Measurements from ENCODE around the gene HOXC13. TPM values are rescaled to one million over a fixed set of nuclear protein-coding genes. Genes with fewer than 3 reads are reported as not detected.

HOXC13 gene, protein sequence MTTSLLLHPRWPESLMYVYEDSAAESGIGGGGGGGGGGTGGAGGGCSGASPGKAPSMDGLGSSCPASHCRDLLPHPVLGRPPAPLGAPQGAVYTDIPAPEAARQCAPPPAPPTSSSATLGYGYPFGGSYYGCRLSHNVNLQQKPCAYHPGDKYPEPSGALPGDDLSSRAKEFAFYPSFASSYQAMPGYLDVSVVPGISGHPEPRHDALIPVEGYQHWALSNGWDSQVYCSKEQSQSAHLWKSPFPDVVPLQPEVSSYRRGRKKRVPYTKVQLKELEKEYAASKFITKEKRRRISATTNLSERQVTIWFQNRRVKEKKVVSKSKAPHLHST
- polyA plus RNA-seq (2013): not detected

DNA sequence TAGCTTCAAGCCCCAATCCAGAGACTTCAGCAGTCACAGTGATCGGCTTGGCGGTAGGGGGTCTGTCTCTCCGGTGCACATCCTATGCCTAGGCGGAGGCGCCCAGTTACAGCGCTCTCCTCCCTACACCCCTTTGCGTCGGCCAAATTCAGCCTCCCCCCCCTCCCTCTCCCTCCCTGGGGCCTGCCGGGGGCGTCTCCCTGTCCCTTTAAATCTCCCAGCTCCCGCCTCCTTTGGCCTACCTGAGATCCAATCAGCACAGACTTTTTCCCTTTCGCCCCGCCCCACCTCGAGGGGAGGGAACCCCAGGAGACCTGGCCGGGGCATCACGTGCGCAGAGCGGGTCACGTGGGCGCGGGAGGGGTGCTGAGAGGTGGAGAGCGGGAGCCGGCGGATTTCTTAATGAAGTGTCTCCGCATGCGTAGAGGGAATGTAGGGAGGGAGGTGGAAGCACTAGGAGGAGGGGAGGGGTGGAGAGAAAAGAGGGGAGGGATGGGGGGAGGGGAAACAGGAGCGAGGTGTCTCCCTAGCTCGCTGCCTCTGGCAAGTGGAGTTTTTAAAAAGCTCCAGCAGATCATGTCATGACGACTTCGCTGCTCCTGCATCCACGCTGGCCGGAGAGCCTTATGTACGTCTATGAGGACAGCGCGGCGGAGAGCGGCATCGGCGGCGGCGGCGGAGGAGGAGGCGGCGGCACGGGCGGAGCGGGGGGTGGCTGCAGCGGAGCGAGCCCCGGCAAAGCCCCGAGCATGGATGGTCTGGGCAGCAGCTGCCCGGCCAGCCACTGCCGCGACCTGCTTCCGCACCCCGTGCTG, at the start of gene HOXC13:
HOXC13 (plus strand) TSS at position 506 of the 815 bp plus-strand sequence; CDS start at position 582, 76 bp downstream.
- DNase-seq: peak; percentile 43 to 65 (median 54)
- Histone ChIP-seq H3K9me3 (ENCODE audit: control extremely low read depth in 1 of 5, control insufficient read depth in 4 of 5, insufficient read depth in 2 of 5, low read depth in 1 of 5, low read length in 4 of 5) (peaks cover 0 to 4% (median 0%) of the 10 kb centered on the region in 5 experiments), H3K27ac (ENCODE audit: insufficient read depth in 1 of 2, low read depth in 1 of 2, low read length in 2 of 2, poor library complexity in 1 of 2, severe bottlenecking in 2 of 2) (no peak within 1 kb of the TSS), H3K4me1 (ENCODE audit: control extremely low read depth in 1 of 4, control insufficient read depth in 4 of 4, insufficient read depth in 4 of 4, low read length in 3 of 4) (peaks cover 0 to 3% (median 0%) of the 10 kb centered on the region in 4 experiments), H3K27me3 (replicated peaks in 2 of 5; ENCODE audit: control insufficient read depth in 4 of 5, insufficient read depth in 5 of 5, low read length in 4 of 5) (peaks cover 36 to 99% (median 74%) of the 10 kb centered on the region in 5 experiments), H3K36me3 (ENCODE audit: control insufficient read depth in 4 of 4, insufficient read depth in 4 of 4, low read length in 3 of 4) (no peaks in the 10 kb centered on the region), H3K4me3 (ENCODE audit: control insufficient read depth in 1 of 7, extremely low read depth in 1 of 7, insufficient read depth in 4 of 7, low read depth in 2 of 7, low read length in 6 of 7) (no peak within 1 kb of the TSS)
- 9% methylated on average over 26 of the region's 56 CpGs for WGBS (ENCODE audit: insufficient coverage)
- ChIA-PET POLR2A (no interaction called here), CTCF (interaction anchor here (1.0 kb wide), 1 partner anchor 24 kb away, joined by 3 read pairs; no protein-coding TSS in a partner anchor)

DNA sequence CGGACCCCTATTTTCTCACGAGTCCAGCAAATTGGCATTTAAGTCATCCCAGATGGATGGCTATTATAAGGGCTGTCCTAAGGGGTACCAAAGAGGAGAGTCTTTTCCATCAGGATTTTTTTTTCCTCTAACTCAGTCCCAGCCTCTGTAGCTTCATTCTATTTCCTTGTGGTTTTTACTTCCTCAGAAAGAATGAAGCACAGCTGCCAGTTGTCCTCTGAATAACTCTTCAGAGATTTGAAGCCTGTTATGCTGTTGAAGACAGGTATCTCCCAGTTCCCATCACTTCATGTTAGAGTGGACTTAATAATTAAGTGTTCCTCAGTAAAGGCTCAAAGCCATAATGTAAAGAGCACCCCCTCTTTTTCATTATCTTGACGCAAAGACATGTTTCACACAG, 48.5 kb upstream of the HOXC13 start:
- no peaks in the 10 kb centered on the region for H3K9me3 ChIP-seq (ENCODE audit: control extremely low read depth in 1 of 5, control insufficient read depth in 4 of 5, insufficient read depth in 2 of 5, low read depth in 1 of 5, low read length in 4 of 5)
- ChIA-PET CTCF (no interaction called here), POLR2A (no interaction called here)
- 100% methylated on average over 2 of the region's 3 CpGs for WGBS (ENCODE audit: insufficient coverage)
- no peak overlapping the region for H3K4me3 ChIP-seq (ENCODE audit: control insufficient read depth in 1 of 7, extremely low read depth in 1 of 7, insufficient read depth in 4 of 7, low read depth in 2 of 7, low read length in 6 of 7)
- DNase-seq: no peak
- H3K27me3 ChIP-seq (replicated peaks in 2 of 5; ENCODE audit: control insufficient read depth in 4 of 5, insufficient read depth in 5 of 5, low read length in 4 of 5): peaks cover 5 to 42% (median 23%) of the 10 kb centered on the region in 5 experiments
- no peaks in the 10 kb centered on the region for H3K36me3 ChIP-seq (ENCODE audit: control insufficient read depth in 4 of 4, insufficient read depth in 4 of 4, low read length in 3 of 4)
- H3K4me1 ChIP-seq (ENCODE audit: control extremely low read depth in 1 of 4, control insufficient read depth in 4 of 4, insufficient read depth in 4 of 4, low read length in 3 of 4): no peaks in the 10 kb centered on the region
- H3K27ac ChIP-seq (ENCODE audit: insufficient read depth in 1 of 2, low read depth in 1 of 2, low read length in 2 of 2, poor library complexity in 1 of 2, severe bottlenecking in 2 of 2): no peak overlapping the region

DNA sequence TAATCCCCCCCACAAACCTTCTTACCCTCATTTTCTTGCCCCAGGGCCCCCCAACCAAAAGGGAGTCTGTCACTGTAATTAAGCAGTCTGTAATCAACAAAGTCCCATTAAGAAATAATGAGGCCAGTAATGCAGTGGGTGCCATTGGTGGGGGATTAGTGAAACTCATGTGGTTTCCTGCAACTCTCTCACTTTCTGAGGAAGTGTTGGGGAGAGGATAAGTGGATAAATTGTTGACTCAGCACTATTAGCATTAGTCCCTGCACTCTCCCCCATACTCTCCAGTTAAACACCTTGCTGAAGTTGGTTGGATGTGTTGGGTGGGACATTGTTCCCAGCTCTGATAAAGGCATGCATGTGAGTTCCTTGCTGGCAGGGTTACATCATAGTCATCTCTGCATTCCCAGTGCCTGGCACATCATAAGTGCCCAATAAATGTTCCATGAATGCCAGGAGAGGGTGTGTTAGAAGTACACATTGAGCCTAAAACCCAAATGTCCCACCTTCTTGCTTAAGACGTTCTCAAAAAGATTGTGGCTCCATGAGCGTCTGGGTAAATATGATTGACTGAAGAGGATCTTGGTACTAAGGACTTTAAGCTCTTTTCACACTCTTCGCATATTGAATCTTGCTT, 45.8 kb upstream of the HOXC13 start:
- peaks cover 7 to 54% (median 22%) of the 10 kb centered on the region in 5 experiments for H3K27me3 ChIP-seq (replicated peaks in 2 of 5; ENCODE audit: control insufficient read depth in 4 of 5, insufficient read depth in 5 of 5, low read length in 4 of 5)
- DNase-seq: peak in 2 of 3 donors; percentile 12 to 23
- no peak overlapping the region for H3K4me3 ChIP-seq (ENCODE audit: control insufficient read depth in 1 of 7, extremely low read depth in 1 of 7, insufficient read depth in 4 of 7, low read depth in 2 of 7, low read length in 6 of 7)
- no peaks in the 10 kb centered on the region for H3K9me3 ChIP-seq (ENCODE audit: control extremely low read depth in 1 of 5, control insufficient read depth in 4 of 5, insufficient read depth in 2 of 5, low read depth in 1 of 5, low read length in 4 of 5)
- H3K27ac ChIP-seq (ENCODE audit: insufficient read depth in 1 of 2, low read depth in 1 of 2, low read length in 2 of 2, poor library complexity in 1 of 2, severe bottlenecking in 2 of 2): no peak overlapping the region
- WGBS (ENCODE audit: insufficient coverage): no CpG with 5 or more reads among the region's 3 CpGs
- ChIA-PET CTCF (interaction anchor here (1.3 kb wide), 1 partner anchor 33 kb away, joined by 3 read pairs; no protein-coding TSS in a partner anchor), POLR2A (no interaction called here)
- H3K36me3 ChIP-seq (ENCODE audit: control insufficient read depth in 4 of 4, insufficient read depth in 4 of 4, low read length in 3 of 4): no peaks in the 10 kb centered on the region
- H3K4me1 ChIP-seq (ENCODE audit: control extremely low read depth in 1 of 4, control insufficient read depth in 4 of 4, insufficient read depth in 4 of 4, low read length in 3 of 4): no peaks in the 10 kb centered on the region

DNA sequence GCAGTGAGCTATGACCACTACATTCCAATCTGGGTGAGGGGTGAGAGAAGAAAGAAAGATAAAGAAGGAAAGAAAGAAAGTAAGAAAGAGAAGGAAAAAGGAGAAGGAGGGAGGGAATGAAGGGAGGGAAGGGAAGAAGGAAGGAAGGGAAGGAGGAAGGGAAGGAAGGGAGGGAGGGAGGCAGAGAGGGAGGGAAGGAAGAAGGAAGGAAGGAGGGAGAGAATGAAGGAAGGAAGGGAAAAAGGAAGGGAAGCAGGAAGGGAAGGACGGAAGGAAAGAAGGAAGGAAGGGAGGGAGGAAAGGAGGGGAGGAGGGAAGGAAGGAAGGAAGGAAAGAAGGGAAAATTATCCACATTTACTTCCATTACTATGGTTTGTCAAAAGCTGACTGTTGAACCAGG, 39.4 kb upstream of the HOXC13 start:
- ChIA-PET CTCF (interaction anchor here (1.2 kb wide), 1 partner anchor 16 kb away, joined by 4 read pairs; no protein-coding TSS in a partner anchor), POLR2A (no interaction called here)

DNA sequence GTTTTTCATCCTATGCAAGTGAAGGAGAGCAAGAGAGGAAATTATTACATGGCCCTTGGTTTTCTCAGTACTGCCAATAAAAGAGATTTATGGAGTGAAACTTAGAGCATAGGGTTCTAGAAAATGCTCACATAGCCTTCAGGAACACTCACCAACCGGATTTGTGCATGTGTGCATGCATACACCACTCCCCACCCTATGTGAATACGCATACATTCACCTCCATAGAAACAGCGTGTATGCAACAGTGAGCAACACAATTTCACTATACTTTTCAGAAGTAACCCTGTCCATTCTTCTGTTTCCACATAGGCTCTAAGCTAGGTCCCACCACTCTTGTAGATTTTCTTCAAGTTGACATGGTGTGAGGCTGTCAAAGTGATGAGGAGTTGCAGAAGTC, 31.5 kb upstream of the HOXC13 start:
- H3K36me3 ChIP-seq (ENCODE audit: control insufficient read depth in 4 of 4, insufficient read depth in 4 of 4, low read length in 3 of 4): no peaks in the 10 kb centered on the region
- H3K27me3 ChIP-seq (replicated peaks in 2 of 5; ENCODE audit: control insufficient read depth in 4 of 5, insufficient read depth in 5 of 5, low read length in 4 of 5): peaks cover 3 to 68% (median 27%) of the 10 kb centered on the region in 5 experiments
- no peak overlapping the region for H3K27ac ChIP-seq (ENCODE audit: insufficient read depth in 1 of 2, low read depth in 1 of 2, low read length in 2 of 2, poor library complexity in 1 of 2, severe bottlenecking in 2 of 2)
- ChIA-PET CTCF (no interaction called here), POLR2A (no interaction called here)
- no peaks in the 10 kb centered on the region for H3K4me1 ChIP-seq (ENCODE audit: control extremely low read depth in 1 of 4, control insufficient read depth in 4 of 4, insufficient read depth in 4 of 4, low read length in 3 of 4)
- no peak for DNase-seq
- H3K9me3 ChIP-seq (ENCODE audit: control extremely low read depth in 1 of 5, control insufficient read depth in 4 of 5, insufficient read depth in 2 of 5, low read depth in 1 of 5, low read length in 4 of 5): peaks cover 0 to 1% (median 0%) of the 10 kb centered on the region in 5 experiments
- H3K4me3 ChIP-seq (ENCODE audit: control insufficient read depth in 1 of 7, extremely low read depth in 1 of 7, insufficient read depth in 4 of 7, low read depth in 2 of 7, low read length in 6 of 7): no peak overlapping the region
- WGBS (ENCODE audit: insufficient coverage): no CpG with 5 or more reads among the region's 3 CpGs

More for the DNA sequence above, 39.4 kb upstream of the HOXC13 start:
- H3K36me3 ChIP-seq (ENCODE audit: control insufficient read depth in 4 of 4, insufficient read depth in 4 of 4, low read length in 3 of 4): no peaks in the 10 kb centered on the region
- DNase-seq: no peak
- H3K27ac ChIP-seq (ENCODE audit: insufficient read depth in 1 of 2, low read depth in 1 of 2, low read length in 2 of 2, poor library complexity in 1 of 2, severe bottlenecking in 2 of 2): no peak overlapping the region
- no peak overlapping the region for H3K4me3 ChIP-seq (ENCODE audit: control insufficient read depth in 1 of 7, extremely low read depth in 1 of 7, insufficient read depth in 4 of 7, low read depth in 2 of 7, low read length in 6 of 7)
- peaks cover 7 to 85% (median 20%) of the 10 kb centered on the region in 5 experiments for H3K27me3 ChIP-seq (replicated peaks in 2 of 5; ENCODE audit: control insufficient read depth in 4 of 5, insufficient read depth in 5 of 5, low read length in 4 of 5)
- peaks cover 0 to 1% (median 0%) of the 10 kb centered on the region in 5 experiments for H3K9me3 ChIP-seq (ENCODE audit: control extremely low read depth in 1 of 5, control insufficient read depth in 4 of 5, insufficient read depth in 2 of 5, low read depth in 1 of 5, low read length in 4 of 5)
- no CpG with 5 or more reads among the region's 1 CpG for WGBS (ENCODE audit: insufficient coverage)
- no peaks in the 10 kb centered on the region for H3K4me1 ChIP-seq (ENCODE audit: control extremely low read depth in 1 of 4, control insufficient read depth in 4 of 4, insufficient read depth in 4 of 4, low read length in 3 of 4)

DNA sequence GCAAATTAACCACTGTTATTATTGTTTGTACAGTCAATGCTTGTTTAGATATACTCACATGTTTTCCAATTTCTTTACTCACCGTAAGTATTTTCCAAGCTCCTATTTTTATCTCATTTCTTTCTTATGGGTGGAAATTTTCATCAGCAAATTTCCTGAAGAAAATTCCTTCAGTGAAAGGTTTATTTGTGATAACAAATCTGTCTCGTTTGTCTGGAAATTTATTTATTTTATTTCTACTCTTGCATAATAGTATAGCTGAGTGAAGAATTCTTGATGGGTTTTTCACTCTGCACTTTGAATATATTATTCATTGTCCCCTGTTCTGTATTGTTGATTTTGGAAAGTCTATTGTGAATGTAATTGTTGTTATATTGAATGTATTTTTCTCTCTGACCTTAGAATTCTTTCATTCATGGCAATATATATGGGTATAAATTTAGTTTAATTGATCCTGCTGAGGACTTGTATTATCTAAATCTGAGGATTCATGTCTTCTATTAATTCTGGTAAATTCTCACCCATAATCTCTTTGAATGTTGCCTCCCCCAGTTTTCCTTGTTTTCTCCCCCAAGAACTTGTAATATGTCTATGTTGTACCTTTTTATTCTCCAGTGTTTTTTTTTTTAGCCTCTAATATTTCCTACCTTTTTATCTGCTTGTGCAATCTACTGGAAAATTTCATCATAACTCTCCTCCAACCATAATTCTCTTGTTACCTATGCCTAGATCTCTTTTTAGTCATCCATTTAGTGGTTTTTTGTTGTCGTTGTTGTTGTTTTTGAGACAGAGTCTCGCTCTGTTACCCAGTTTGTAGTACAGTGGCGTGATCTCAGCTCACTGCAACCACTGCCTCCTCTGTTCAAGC, 21.6 kb upstream of the HOXC13 start:
- Histone ChIP-seq H3K27ac (ENCODE audit: insufficient read depth in 1 of 2, low read depth in 1 of 2, low read length in 2 of 2, poor library complexity in 1 of 2, severe bottlenecking in 2 of 2) (no peak overlapping the region), H3K36me3 (ENCODE audit: control insufficient read depth in 4 of 4, insufficient read depth in 4 of 4, low read length in 3 of 4) (no peaks in the 10 kb centered on the region), H3K9me3 (ENCODE audit: control extremely low read depth in 1 of 5, control insufficient read depth in 4 of 5, insufficient read depth in 2 of 5, low read depth in 1 of 5, low read length in 4 of 5) (peaks cover 0 to 5% (median 0%) of the 10 kb centered on the region in 5 experiments), H3K4me3 (ENCODE audit: control insufficient read depth in 1 of 7, extremely low read depth in 1 of 7, insufficient read depth in 4 of 7, low read depth in 2 of 7, low read length in 6 of 7) (no peak overlapping the region), H3K4me1 (ENCODE audit: control extremely low read depth in 1 of 4, control insufficient read depth in 4 of 4, insufficient read depth in 4 of 4, low read length in 3 of 4) (no peaks in the 10 kb centered on the region), H3K27me3 (replicated peaks in 2 of 5; ENCODE audit: control insufficient read depth in 4 of 5, insufficient read depth in 5 of 5, low read length in 4 of 5) (peaks cover 2 to 90% (median 38%) of the 10 kb centered on the region in 5 experiments)
- CTCF ChIA-PET: no interaction called here
- WGBS (ENCODE audit: insufficient coverage): 80% methylated on average over 3 of the region's 5 CpGs
- POLR2A ChIA-PET: no interaction called here
- no peak for DNase-seq

Measured in common myeloid progenitor, CD34-positive (primary cell).